RPMI7951 (cell line): ENCODE data around the gene CLMN. TPM values are rescaled to one million over a fixed set of nuclear protein-coding genes. Genes with fewer than 3 reads are reported as not detected.

Experiments used
- DNase-seq: peaks from one replicate; pipeline ENCODE4 v3.0.0-alpha.2; 2012; ENCODE audit warnings: low read depth
- total RNA-seq: library from RNA; depleted of rRNA; stranded (reverse); fragments of >200 nt; shearing (Covaris generic); gene quantifications from 2 replicates; pipeline ENCODE4 v1.2.3, GENCODE V29; 2014

The CLMN gene
- total RNA-seq, 1 experiment from 2014 or later: 0.72 TPM

- DNase-seq: no peak
Measured at GRCh38 chr14:95304342-95304741, 15.4 kb downstream of the CLMN start.

- DNase-seq: peak; percentile 28
Measured at GRCh38 chr14:95303552-95303951, 16.2 kb downstream of the CLMN start.

- no peak for DNase-seq
Measured at GRCh38 chr14:95302667-95303506, 16.8 kb downstream of the CLMN start.

- no peak for DNase-seq
Measured at GRCh38 chr14:95301527-95302187, 18.1 kb downstream of the CLMN start.

- no peak for DNase-seq
Measured at GRCh38 chr14:95300697-95301526, 18.8 kb downstream of the CLMN start.

- no peak for DNase-seq
Measured at GRCh38 chr14:95300002-95300696, 19.6 kb downstream of the CLMN start.

- no peak for DNase-seq
Measured at GRCh38 chr14:95299271-95299670, 20.4 kb downstream of the CLMN start.

GRCh38 chr14:95297832-95298231, 21.9 kb downstream of the CLMN start:
- DNase-seq: no peak

- peak; percentile 48 for DNase-seq
Measured at GRCh38 chr14:95296966-95297365, 22.7 kb downstream of the CLMN start.

GRCh38 chr14:95295600-95296376, 23.9 kb downstream of the CLMN start:
- no peak for DNase-seq

- DNase-seq: peak; percentile 59
Measured at GRCh38 chr14:95294834-95295599, 24.7 kb downstream of the CLMN start.

GRCh38 chr14:95294320-95294719, 25.4 kb downstream of the CLMN start:
- DNase-seq: no peak

GRCh38 chr14:95293449-95293848, 26.3 kb downstream of the CLMN start:
- DNase-seq: no peak

GRCh38 chr14:95292660-95293425, 26.9 kb downstream of the CLMN start:
- no peak for DNase-seq

GRCh38 chr14:95291859-95292542, 27.7 kb downstream of the CLMN start:
- DNase-seq: peak; percentile 61

- no peak for DNase-seq
Measured at GRCh38 chr14:95290871-95291431, 28.8 kb downstream of the CLMN start.

- no peak for DNase-seq
Measured at GRCh38 chr14:95290021-95290420, 29.7 kb downstream of the CLMN start.

GRCh38 chr14:95289323-95290010, 30.2 kb downstream of the CLMN start:
- DNase-seq: no peak
